Measurements from ENCODE around the gene CPNE6. TPM values are rescaled to one million over a fixed set of nuclear protein-coding genes. Genes with fewer than 3 reads are reported as not detected.

The CPNE6 gene
- total and polyA plus RNA-seq, 2 of the 13 experiments (the other 11 are each of a cell fraction or from before 2014, with no cell fraction given): not detected

- TF ChIP-seq MTF1 (CRISPR knock-in tag; IDR thresholded peaks at IDR 0.05): peak; percentile 94
- TF ChIP-seq ZNF225 (CRISPR knock-in tag; IDR thresholded peaks at IDR 0.05): peak; percentile 91
- TF ChIP-seq CENPX (CRISPR knock-in tag; IDR thresholded peaks at IDR 0.05): no peak
- peak; percentile 83 for TF ChIP-seq ZBTB14 (CRISPR knock-in tag; IDR thresholded peaks at IDR 0.05)
- TF ChIP-seq RAD51 (IDR thresholded peaks at IDR 0.05; ENCODE audit: borderline replicate concordance): no peak
- peak; percentile 90 for TF ChIP-seq ZNF276 (CRISPR knock-in tag; IDR thresholded peaks at IDR 0.05; ENCODE audit: low read depth)
- TF ChIP-seq ATF5 (CRISPR knock-in tag; IDR thresholded peaks at IDR 0.05; ENCODE audit: low read depth): no peak; the same call in 1 of the 2 replicates
- no peak for TF ChIP-seq PREB (CRISPR knock-in tag; IDR thresholded peaks at IDR 0.05)
- peak; percentile 97 for TF ChIP-seq MEIS1 (CRISPR knock-in tag; IDR thresholded peaks at IDR 0.05; ENCODE audit: borderline replicate concordance)
- TF ChIP-seq SNAPC5 (CRISPR knock-in tag; IDR thresholded peaks at IDR 0.05; ENCODE audit: borderline replicate concordance): peak; percentile 93; the same call in 1 of the 2 replicates
- peak; percentile 57; the same call in 1 of the 2 replicates for TF ChIP-seq TCF7 (IDR thresholded peaks at IDR 0.05; ENCODE audit: low read depth)
- TF ChIP-seq STAT6 (CRISPR knock-in tag; IDR thresholded peaks at IDR 0.05; ENCODE audit: borderline replicate concordance): peak; percentile 100; the same call in 1 of the 2 replicates
- TF ChIP-seq FOXP4 (CRISPR knock-in tag; IDR thresholded peaks at IDR 0.05): peak; percentile 99
- peak; percentile 48 for TF ChIP-seq ZNF7 (CRISPR knock-in tag; IDR thresholded peaks at IDR 0.05)
- peak; percentile 89 for TF ChIP-seq CHD4 (IDR thresholded peaks at IDR 0.05; ENCODE audit: borderline replicate concordance, low read length)
- TF ChIP-seq GPN1 (CRISPR knock-in tag; IDR thresholded peaks at IDR 0.05; ENCODE audit: borderline replicate concordance): peak; percentile 96; the same call in 1 of the 2 replicates
- TF ChIP-seq NCOA2 (CRISPR knock-in tag; IDR thresholded peaks at IDR 0.05): peak; percentile 97
- peak; percentile 97 for TF ChIP-seq ARNT2 (CRISPR knock-in tag; IDR thresholded peaks at IDR 0.05; ENCODE audit: low read depth)
These were observed 42.6 kb downstream of the CPNE6 start (continued) for GRCh38 chr14:24113801-24114531.

Data from HepG2 (cell line).